Measurements from ENCODE around the gene ANTXR2.
A peak's percentile ranks its signal among the peaks of the same experiment; 100 is the strongest.

Gene ANTXR2

DNA sequence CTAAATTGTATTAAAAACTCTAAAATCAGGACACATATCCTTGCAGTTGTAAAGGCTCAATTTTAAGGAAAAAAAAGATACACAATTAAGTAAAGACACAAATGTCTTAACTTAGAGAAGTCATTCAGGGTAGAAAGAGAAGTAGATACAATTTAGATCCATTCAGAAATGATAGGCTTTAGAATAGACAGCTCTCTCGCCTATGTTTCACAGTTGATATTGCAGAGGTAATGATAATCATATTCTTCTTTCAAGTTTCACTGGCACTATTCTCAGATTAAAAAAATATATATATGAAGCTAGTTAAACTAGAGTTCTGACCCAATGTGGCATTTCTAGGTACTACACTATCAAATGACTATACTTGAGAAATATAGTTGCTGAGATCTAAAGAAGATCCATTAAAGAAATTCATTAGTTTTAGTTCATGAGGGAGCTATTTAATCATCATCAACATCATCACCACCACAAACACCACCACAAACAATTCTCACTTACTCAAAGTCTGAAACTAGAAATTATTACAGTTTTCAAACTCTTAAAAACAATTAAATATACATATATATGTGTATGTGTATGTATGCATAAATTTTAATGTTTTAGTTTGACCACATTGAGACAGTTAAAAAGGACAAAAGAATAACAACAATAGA, 93.1 kb downstream of the ANTXR2 start:
- DNase-seq = no peak

DNA sequence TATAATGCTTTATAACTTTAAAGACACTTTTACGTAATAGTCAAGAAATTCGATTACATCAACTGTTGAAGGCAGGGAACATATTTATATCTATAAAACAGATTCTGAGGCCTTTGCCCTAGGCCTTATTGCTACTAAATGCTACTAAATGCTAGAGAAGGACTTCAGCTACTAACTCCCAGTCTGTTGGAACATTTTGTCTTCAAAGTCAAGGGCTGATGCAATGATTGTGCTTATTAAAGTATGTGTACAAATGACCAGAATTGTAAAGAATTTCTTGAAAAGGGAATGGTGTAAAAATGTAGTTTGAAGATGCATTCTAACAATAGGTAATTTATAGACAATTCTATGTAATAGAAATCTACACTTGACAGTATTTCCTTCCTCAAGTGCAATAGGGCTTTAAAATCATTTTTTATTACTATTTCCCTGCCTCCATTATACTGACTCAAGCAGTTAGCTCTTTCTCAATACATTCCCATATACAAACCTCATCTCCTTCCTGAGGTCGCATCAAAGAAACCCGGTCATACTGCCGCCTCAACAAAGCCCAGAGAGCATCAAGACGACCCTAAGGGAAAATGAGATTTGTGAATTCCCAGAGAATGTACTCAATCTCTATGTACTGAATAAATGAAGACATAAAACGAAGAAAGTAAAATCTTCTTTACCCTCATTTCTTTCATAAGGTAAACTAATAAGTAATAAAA, 95.7 kb downstream of the ANTXR2 start:
- no peak for DNase-seq

DNA sequence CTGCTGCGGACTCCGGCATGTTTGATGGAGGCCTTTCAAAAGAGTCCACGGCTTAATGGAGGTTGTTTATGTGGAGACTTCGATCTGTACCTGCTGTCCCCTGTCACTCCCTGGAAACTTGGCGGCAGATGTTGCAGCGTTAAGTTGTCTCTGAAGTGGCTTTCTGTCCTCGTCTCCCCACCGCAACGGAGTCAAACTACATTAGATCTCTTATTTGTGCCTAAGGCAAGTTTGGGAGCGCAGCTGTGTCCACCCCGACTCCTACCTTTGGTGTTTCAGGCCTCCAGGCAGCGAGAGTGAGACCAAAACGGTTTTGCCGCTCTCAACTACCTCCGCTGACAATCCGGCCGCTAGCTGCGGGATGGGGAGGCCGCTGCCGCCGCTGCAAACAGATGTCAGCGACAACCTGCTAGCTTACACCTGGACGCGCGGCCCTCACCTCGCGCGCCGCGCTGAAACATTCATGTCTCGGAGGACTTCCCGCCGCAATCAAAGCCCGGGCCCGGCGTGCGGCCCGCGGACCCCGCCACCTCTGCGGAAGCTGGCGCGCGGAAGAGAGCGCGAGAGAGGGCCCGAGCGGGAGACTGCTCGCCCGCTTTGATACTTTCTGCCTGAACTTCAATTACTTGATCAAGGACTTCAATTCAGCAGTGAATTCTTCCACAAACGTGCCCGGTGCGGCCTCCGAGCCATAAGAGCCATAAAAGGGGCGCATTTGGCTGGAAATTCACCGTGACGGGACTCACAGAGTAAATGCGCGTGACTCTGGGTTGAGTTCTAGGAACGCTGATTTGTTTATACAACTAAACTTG, 108.4 kb downstream of the ANTXR2 start:
- no peak for DNase-seq

- DNase-seq = no peak
Observed at GRCh38 chr4:79964020-79964399, 109.0 kb downstream of the ANTXR2 start.

- no peak for DNase-seq
Observed at GRCh38 chr4:79959652-79960051, 113.4 kb downstream of the ANTXR2 start.

DNA sequence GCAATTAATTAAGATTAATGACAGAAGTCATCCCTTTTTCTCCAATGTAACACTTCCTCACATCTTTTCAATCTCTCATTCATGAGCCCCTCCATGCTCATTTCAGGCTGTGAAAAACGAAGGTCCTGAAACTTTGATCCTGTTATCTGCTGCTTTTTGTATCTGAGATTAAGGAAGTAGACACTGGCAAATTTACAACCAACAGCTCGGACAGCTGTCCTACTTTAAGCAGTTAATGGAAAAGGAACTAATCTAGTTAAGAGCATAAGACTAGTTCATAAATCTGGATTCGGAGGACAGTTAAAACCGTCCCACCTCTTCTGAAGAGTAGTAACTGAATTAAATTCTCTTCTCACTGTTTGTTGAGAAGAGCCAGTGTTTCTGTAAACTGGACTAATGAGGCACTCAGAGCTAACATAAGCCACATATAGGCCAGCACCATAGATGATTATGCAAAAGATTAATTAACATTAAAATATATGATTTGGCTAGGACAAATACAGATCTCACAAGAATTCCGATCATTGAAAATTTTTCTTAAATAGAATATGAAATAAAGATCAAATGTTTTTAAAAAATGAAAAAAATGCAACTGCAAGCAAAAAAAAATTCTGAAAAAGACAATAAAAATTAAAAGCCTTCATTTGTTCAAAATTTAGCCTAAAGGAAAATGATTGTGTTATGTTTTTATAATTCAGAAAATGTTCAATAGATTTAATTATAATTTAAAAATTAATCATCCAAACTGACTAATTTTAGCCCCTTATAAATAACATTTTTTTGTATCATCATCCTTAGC, 114.4 kb downstream of the ANTXR2 start:
- no peak for DNase-seq

GRCh38 chr4:79949178-79949577, 123.9 kb downstream of the ANTXR2 start:
- DNase-seq = no peak

DNA sequence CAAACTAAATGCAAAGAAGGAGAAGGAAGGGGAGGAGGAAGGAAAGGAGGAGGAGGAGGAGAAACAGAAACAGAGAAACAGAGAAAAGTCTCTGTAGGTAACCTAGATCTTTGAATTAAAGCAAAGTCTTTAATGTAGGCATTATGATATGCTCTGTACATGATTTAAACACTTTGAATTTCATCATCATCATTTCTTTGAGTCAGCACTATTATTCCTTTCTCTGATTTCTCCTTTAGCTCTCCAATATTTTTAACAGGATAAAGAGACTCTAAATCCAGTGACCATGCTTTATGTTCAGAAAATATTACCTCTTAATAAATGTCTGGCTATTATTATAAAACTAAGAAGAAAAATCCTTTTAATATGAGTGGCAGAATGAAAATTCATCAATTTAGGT, 124.3 kb downstream of the ANTXR2 start:
- DNase-seq = no peak

DNA sequence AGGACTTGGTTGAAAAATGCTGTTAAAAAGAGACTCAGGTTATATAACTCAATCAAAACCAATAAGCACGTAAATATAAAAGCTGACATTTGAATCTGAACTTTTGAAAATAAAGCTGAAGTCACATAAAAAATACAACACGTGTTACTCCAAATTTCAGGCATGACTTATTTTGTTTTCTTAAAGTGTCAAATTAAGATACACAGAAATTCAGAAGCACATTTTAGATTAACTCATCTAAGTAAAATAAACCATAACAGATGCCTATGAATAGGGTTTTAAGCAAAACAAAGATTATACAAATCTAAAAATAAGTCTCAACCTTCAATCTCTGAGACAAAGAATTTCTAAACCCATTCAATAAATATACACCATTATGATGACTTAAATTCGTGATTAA, 124.8 kb downstream of the ANTXR2 start:
- DNase-seq = no peak

GRCh38 chr4:79947386-79947785, 125.6 kb downstream of the ANTXR2 start:
- no peak for DNase-seq

DNA sequence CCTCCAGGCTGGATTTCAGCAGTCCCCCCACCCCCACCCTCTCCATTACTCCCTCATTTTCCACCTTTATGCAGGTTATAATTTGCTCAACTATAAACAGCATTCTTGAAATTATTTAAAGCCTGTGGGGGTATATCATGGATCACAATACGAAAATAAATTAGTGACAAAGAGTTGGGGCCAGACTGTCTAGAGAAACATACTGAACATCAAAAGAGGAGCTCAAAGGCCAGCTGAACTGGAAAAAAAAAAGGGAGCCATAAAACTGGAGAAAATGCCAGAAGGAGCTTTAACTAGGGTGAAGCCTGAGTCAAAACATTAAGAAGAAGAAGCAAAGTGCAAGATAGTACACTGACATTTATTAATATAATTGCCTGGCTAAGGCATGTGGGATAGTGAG, 137.8 kb downstream of the ANTXR2 start:
- no peak for DNase-seq

DNA sequence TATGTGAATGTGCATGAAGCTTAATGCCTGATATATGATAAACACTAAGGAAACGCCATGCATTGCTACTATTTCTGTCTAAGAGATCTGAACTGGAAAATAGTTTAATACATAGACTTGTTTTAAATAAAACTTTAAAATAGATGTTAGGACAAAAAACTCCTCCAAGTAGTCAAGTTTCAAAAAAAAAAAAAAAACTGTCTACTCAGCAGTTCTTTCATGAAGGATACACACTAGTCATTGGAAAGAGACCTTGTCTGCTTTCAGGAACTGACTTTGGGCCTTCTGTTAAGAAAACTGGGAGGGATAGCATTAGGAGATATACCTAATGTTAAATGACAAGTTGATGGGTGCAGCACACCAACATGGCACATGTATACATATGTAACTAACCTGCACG, 138.4 kb downstream of the ANTXR2 start:
- no peak for DNase-seq

- no peak for DNase-seq
Observed at GRCh38 chr4:79927931-79928330, 145.1 kb downstream of the ANTXR2 start.

GRCh38 chr4:79923281-79923680, 149.7 kb downstream of the ANTXR2 start:
- DNase-seq = no peak

GRCh38 chr4:79922011-79922410, 151.0 kb downstream of the ANTXR2 start:
- no peak for DNase-seq

DNA sequence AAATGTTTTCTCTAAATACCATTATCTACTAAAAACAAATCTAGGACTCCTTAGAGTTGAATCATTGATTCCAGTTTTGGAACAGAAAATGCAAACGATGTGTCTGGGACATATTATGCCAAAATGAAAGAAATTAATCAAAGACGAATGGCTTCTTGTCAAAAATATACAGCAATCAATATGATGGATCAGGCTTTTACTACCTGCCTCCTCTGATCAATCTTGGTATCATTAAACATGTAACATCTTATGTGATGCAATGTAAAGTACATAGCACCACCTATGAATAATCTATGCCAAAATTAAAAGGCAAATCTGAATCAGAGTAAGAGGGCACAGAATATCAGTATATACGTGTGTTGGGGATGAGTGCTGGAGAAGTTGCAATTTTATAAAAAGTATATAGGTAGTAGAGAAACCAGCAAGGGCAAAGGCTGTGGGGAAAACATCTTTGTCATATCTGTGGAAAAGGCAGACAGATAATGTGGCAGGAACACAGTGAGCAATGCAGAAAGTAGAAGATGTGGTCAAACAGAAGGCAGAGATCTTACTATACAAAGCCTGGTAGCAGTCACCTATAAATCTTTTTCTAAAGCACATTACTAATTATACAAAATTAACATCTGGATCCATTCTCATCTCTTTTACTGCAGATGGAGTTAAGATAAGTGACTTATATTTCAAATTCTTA, 152.7 kb downstream of the ANTXR2 start:
- no peak for DNase-seq

DNA sequence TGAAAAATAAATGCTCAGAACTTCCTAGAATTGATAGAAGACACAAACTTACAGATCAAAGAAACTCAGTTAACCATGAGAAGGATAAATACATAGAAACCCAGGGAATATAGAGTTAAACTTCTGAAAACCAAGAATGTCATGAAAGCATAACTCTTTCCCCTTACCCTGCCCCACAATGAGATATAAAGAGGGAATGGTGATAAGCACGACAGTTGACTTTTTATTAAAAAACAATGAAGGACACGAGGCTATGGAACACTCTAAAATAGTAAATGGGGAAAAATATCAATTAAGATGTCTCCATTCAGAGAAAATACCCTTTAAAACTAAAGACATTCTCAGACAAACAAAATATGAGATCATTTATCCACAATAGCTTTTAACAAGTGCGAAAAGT, 154.7 kb downstream of the ANTXR2 start:
- no peak for DNase-seq

DNA sequence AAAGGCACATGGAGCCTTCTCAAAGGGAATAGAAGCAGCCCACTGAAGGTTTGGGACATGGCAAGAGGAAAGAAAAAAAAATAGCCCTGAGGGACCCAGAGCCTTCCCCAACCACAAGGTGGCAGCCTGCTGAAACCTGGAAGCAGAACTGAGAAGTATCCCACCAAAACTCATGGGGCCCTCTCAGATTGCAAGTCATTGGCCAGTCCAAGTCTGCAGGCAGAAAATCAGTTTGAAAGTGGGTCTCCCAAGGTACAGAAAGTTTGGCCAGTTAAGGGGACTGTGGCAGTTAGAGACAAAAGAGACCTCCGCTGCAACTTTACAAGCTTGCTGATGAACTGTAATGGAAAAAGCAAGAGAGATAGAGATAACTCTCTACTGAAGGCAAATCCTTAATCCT, 155.8 kb downstream of the ANTXR2 start:
- peak; percentile 46 for DNase-seq

GRCh38 chr4:79915246-79915645, 157.8 kb downstream of the ANTXR2 start:
- DNase-seq = no peak

- no peak for DNase-seq
Observed at GRCh38 chr4:79913581-79913980, 159.4 kb downstream of the ANTXR2 start.

- no peak for DNase-seq
Observed at GRCh38 chr4:79907001-79907400, 166.0 kb downstream of the ANTXR2 start.

- no peak for DNase-seq
Observed at GRCh38 chr4:79906303-79906702, 166.7 kb downstream of the ANTXR2 start.

DNA sequence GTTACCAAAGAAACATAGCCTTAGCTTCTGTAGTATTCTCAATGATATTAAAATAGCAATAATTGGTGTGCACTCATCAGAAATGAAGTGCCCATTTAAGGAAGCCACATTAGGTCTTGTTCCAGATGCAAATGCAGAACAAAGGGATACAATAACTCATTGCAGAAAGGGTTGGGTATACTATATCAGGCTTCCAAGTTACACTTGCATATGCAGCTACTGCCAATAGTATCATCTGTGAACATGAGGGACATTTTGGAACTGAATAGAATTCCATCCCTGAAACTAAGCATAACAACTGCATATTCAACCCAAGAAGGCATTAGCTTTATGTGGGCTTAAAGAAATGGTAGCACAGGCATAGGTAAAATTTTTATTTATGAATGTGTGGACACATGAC, 167.8 kb downstream of the ANTXR2 start:
- no peak for DNase-seq
